ENCODE results near the gene AVL9. TPM values are rescaled to one million over a fixed set of nuclear protein-coding genes. Genes with fewer than 3 reads are reported as not detected.
"Not testable (repeated sequence)": the region's sequence is repeated elsewhere in the genome, so short reads cannot be mapped to it uniquely, and the experiment has no call there.

AVL9 gene
- total RNA-seq (2014; rRNA removed): 60.3 and 75.9 TPM in 2 replicates
- polyA plus RNA-seq (2012): 30.3 TPM

DNA sequence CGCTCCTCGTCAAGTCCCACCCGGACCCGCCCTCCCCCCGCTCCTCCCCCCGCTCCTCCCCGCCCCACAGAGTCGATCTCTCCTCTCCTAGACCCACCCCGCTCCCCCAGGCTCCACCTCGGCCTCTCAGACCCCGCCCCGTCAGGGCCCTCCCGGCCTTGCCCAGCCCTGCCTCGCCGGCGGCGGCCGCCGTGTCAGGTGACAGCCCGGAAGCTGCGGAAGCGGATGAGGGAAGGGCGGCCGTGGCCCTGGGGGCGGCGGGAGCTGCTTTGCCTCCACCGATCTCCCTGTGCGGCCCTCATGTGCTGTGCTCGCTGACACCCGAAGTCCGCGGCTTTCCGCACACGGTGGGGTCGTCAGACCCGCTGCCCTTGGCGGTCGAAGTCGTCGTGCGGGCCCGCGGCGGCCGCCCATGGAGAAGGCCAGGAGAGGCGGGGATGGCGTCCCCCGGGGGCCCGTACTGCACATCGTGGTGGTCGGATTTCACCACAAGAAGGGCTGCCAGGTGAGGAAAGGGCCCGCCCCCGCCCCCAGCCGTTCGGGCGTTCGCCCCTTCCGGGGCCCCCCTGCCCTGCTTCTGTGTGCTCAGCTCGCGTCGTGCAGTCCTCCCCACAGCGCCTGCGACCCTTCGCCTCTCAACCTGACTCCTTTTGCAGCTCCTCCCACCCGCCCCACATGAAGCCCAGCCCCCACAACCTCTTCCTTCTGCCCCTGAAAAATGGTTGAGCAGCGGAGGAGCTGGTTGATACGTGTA is at the start of gene AVL9:
TSS of gene AVL9 (plus strand) at position 192 of the 754 bp plus-strand sequence. CDS start at position 413, 221 bp downstream.
- DNase-seq (ENCODE audit: low read depth): peak; percentile 97

DNA sequence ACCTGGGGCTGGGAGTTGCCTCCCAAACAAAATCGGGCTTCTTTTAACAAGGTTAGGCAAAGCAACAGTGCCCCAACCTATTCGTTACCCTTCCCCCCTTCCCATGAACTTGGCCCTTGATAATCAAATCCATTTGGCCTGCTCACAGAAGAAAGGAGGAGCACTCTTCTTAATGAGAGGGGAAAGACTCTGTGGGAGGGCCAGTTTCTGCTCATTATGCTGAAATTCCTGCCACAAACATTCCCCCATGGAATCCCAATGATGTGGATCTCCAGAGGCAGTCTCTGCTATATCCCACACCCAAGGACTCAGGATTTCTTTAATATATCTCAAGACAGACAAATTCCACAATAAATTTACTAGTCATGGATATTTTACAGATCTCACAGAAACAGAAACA is 48.1 kb upstream of the AVL9 start:
- DNase-seq (ENCODE audit: low read depth): no peak

DNA sequence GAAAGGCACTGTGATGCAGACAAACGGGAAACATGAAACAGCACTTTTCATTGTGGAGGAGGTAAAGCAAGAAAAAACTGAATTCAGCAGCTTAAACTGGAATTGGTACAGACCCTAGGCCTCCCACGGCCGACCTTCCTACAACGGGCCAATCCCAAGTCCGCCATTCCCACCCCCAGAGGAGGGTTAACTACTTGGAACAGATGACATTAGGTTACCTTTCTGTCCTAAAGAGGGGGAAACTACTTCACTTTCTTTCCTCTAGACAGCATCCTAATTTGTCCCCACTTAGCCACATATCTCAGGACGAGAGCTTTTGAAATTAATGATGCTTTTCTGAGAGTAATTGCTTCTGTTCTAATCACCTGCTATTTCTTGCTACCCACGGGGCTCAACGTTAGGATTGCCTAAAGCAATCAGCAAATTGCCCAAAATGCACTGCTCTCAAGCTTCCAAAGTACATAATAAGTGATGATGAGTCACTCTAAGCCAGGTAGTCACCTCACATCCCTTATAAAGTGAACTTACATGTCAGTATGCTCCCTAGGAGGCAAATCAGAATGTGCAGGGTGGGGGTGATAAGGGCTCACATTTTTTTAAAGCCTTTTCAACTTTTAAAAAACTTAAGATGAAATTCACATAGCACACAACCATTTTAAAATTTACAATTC is 41.8 kb upstream of the AVL9 start:
- no peak for DNase-seq (ENCODE audit: low read depth)

DNA sequence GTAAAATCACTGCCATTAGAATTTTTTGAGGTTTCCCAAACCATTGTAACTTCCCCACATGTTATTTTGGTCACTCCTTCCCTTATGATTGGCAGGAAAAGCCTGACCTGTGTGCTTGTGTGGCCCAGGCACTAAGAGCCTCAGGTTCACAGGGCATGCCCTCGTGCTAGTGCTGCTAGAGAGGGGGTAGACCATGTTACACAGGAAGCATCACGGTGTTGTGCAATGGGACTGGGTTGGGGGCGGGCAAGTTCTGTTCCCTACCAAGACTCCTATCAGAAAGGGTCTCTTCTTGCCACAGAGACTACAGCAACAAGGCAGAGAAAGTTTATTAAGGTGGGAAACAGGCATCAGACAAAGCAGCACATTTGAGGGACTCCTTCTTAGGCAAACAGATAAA is 37.3 kb upstream of the AVL9 start:
- DNase-seq (ENCODE audit: low read depth): no peak

- DNase-seq (ENCODE audit: low read depth): no peak
Measured at GRCh38 chr7:32459788-32460187, 35.5 kb upstream of the AVL9 start.

DNA sequence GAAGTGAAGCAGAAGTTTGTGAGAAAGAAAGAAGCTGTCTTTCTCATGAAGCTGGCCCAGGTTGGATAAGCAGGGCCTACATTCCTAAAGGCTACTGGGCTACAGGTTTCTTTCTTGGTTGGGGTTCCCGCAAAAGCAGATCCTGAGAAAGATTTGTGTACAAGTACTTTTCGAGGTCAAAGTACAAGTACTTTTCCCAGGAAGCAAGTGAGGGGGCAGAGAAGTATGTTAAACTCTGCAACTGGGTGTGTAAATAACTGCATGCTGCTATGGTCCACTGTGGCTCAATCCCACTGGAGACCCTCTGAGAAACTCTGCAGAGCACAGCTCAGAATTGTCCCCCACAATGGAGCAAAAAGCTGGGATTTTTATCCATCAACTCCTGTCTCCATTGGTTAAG is 33.8 kb upstream of the AVL9 start:
- DNase-seq (ENCODE audit: low read depth): no peak

- DNase-seq (ENCODE audit: low read depth): no peak
Measured at GRCh38 chr7:32462451-32462850, 32.8 kb upstream of the AVL9 start.

GRCh38 chr7:32462977-32463376 is 32.3 kb upstream of the AVL9 start:
- DNase-seq (ENCODE audit: low read depth): no peak

DNA sequence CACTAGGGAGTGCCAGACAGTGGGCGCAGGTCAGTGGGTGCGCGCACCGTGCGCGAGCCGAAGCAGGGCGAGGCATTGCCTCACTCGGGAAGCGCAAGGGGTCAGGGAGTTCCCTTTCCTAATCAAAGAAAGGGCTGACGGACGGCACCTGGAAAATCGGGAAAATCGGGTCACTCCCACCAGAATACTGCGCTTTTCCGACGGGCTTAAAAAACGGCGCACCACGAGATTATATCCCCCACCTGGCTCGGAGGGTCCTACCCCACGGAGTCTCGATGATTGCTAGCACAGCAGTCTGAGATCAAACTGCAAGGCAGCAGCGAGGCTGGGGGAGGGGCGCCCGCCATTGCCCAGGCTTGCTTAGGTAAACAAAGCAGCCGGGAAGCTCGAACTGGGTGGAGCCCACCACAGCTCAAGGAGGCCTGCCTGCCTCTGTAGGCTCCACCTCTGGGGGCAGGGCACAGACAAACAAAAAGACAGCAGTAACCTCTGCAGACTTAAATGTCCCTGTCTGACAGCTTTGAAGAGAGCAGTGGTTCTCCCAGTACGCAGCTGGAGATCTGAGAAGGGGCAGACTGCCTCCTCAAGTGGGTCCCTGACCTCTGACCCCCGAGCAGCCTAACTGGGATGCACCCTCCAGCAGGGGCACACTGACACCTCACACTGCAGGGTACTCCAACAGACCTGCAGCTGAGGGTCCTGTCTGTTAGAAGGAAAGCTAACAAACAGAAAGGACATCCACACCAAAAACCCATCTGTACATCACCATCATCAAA is 30.5 kb upstream of the AVL9 start:
- not testable (repeated sequence) for DNase-seq (ENCODE audit: low read depth)

GRCh38 chr7:32470004-32470403 is 25.3 kb upstream of the AVL9 start:
- DNase-seq (ENCODE audit: low read depth): not testable (repeated sequence)

DNA sequence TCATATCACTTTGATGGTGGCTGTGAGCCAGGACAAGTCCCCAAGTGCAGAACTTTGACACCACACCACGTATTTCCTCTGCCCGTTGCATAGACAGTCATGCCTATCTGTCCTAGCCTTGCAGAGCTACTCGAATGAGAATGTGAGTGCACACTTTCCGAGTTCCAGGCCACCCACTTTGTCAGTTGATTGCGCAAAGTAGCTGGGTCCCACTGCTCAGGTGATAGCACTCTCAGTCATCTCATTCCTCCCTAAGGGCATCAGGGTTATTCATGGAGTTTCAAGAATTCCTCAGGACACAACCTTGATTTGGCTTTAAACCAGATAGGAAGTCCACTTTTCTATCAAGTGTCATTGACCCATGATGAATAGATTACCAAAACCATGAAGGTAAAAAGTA is 24.4 kb upstream of the AVL9 start:
- no peak for DNase-seq (ENCODE audit: low read depth)

GRCh38 chr7:32472015-32472414 is 23.3 kb upstream of the AVL9 start:
- no peak for DNase-seq (ENCODE audit: low read depth)

DNA sequence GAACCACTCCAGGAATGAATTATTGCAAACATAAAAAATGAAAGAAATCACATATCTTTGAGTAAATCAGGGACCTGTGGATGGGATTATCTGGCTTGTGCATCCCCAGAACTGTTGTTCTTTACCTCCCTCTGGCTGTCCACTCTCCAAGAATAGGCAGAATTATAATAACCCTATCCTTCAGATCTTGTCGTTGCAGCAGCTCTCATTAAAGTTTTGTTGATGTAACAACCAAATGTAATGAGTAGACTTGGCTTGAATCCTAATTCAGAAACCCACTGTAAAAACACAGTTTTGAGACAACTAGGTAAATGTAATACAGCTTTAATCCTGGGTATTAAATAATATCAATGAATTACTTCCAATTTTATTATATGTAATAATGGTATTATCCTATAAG is 21.3 kb upstream of the AVL9 start:
- DNase-seq (ENCODE audit: low read depth): no peak

DNA sequence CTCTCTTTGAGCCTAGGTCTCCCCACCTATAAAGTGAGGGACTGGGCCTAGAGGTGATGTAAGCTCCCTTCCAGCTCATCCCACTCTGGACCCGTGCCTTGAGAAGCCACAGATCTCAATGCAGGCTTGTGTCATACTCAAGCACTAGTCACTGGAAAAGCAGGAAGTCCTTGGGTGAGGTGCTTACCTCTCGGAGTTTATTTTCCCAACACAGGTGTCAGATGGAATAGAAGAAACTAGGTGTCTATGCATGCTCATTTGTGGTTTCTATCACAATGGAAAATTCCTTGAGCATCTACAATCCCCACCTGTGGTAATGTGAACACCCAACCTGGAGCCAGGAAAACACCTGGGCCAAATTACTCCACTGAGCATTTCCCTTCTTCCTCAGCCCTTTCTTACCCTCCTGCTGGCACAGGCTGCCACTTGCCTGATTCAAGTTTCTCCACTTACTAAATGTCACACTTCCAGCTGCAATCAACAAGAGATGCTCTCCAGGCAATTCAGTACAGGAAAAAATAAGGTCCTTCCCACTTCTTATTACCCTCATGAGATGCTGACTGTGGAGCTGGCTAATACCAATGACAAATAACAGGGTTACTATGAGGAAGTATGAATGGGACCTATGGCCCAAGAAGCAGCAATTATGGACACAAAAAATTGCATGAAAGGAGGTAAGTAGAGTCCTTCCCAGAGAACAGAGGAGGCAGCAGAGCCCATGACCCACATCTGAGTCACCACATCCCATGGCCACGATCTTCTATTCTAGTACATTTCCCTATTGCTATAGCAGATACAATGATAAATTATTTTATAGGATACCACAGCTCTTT is 18.3 kb upstream of the AVL9 start:
- DNase-seq (ENCODE audit: low read depth): peak; percentile 21

DNA sequence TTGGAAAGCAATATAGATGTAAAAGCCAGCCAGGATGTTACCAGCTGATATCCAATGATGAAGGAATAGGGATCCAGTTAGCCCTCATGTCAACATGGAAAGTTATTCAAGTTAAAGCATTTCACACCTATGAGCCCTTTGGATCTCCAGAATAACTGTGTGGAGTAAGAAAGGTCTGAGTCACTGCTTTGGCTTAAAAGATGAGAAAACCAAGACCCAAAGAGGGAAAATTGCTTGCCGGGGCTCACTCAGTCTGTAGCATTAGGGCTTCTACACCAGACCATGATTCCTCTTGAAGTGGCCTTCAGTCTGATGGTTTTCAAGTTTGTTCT is 17.7 kb upstream of the AVL9 start:
- peak; percentile 26 for DNase-seq (ENCODE audit: low read depth)

DNA sequence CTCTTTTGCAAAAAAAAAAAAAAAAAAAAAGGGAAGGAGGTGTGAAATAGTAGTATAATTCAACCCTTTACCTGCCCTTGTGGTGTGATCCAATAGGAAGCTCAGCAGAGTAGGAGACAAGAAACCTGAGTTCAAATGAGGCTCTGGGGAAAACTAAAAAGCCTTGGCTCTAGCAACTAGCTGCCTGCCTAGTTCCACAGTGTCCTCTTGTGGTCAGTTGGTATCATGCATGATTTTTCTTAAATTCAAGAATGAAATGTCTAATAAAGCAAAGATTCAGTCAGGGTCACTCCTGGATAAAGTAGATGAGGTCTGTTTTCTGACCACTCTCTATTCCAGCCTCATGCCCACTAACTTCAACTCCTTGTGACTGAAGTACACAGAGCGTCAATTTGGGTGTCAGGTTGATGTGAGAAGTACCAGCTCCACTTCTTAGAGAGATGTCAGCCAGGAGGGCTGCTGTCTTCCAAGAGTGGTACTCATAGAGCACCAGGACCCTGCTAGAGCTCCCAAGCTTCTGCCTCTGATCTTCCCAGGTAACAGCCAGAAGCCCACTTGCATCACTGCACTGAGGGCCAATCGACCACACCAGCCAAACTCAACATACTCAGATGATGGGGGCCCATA is 15.6 kb upstream of the AVL9 start:
- DNase-seq (ENCODE audit: low read depth): peak; percentile 65

DNA sequence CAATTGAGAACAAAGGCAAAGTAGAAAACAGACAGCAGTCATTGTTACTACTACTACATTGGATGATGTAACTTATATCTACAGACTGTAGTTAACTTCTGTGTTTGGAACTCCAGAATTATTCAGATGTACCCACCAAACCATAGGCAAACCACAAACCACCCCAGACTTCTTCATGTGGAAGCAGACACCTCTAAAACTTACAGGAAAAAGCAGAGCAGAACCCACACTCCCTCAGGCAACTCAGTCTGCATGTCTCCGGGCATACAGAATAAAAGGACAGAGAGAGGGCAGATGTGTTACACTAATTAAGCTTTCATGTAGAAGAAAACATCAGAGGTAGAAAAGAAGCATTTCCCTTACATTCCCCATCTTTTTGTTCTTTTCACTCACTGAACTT is 14.1 kb upstream of the AVL9 start:
- DNase-seq (ENCODE audit: low read depth): no peak

DNA sequence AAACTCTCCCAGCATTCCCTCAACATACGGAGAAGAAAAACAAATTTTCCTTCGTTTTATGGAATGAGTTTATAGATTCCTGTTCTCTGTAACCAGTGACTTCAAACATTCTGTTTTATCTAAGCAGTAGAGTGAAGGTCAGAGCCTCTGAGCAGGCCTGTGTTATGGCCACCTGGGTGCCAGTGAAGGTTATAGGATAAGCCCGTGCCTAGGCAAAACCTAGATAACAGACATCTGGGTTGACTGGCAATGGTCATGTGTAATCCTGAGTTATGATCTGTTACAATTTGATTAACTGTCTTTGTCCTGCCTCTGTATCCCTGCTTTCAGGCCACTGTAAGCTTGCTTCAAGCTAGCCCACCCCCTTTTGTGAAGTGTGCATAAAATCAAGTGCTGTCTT is 13.4 kb upstream of the AVL9 start:
- DNase-seq (ENCODE audit: low read depth): no peak

DNA sequence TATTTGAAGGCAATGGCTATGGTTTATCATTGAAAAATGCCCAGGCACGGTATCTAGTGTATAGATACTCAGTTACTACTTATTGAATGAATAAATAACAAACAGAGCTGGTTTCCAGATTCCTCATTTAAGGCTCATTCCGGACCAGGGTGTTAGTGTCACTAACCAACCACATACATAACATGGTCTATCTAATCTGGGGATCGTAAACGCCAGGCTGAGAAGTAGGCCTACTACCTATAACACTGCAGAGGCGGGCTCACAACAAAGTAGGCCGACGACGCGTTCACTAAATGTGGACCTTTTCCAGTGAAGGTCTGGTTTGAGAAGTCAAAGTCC is 5.5 kb upstream of the AVL9 start:
- no peak for DNase-seq (ENCODE audit: low read depth)

DNA sequence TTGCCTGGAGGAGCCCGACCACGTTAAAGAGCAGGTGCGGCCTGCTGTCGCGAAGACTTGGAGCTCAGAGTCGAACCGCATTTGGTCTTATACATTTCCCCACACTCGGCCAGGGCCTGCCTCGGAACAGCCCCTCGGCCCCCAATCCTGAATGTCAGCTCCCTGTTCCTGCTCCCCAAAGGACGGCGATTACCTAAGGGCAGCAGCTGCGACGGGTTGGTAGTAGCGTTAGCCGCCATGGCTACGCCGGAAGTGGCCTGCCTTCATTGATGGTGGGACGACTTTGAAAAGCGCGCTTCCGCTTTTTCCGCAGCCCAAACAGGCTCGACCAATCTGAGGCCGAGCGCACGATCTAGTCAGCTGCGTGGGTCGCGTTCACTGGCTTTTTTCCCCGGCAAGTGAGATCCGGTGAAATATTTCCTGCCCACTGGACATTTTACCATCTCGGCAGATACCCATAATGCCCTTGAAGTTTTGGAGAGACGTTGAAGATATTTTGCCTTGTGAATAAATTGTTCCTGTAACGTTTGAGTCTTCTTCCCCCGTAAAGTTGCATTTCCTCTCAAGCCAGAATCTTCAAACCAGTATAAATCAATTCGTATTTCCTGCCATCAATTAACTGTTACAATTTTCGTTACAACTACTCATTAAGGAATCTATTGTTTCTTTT is 5.0 kb upstream of the AVL9 start, which contains the start of gene LSM5:
TSS of gene LSM5 (minus strand) at position 254 of the 670 bp plus-strand sequence. CDS start at position 239, 15 bp downstream.
- DNase-seq (ENCODE audit: low read depth): peak; percentile 96

DNA sequence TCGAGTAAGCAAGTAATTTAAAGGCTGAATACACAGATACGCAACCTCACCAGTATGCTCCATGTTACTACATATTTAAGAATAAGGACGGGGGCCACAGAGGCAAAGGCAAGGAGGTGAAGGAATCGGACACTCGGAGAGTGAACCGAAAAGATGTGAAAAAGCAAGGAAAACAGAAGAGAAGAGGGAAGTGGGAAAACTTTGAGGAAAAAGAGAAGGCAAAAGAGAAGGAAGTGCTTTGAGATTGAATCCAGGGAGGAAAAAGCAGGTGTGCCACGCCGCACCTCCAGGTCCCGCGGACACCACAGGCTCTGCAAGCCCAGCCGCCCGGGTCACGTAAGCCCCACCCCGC is 367 bp upstream of the AVL9 start:
- DNase-seq (ENCODE audit: low read depth): no peak
